ENCODE data around the gene PLA2G1B.

GRCh38 chr12:120376009-120376408 is 48.4 kb upstream of the PLA2G1B start:
- TF ChIP-seq POLR2A (IDR thresholded peaks at IDR 0.05) (no peak), CTCF (IDR thresholded peaks at IDR 0.05) (no peak)
